Measurements from ENCODE around the gene CCL4L2.
"Not testable (repeated sequence)": the region's sequence is repeated elsewhere in the genome, so short reads cannot be mapped to it uniquely, and the experiment has no call there.

The CCL4L2 gene

DNA sequence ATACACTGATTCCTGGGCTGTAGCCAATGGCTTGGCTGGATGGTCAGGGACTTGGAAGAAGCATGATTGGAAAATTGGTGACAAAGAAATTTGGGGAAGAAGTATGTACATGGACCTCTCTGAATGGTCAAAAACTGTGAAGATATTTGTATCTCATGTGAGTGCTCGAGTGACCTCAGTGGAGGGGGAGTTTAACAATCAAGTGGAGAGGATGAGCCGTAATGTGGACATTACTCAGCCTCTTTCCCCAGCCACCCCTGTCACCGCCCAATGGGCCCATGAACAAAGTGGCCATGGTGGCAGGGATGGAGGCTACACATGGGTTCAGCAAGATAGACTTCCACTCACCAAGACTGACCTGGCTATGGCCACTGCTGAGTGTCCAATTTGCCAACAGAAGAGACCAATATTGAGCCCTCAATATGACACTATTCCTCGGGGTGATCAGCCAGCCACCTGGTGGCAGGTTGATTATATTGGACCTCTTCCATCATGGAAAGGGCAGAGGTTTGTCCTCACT, 10.8 kb downstream of the CCL4L2 start:
- not testable (repeated sequence) for DNase-seq (ENCODE audit: low read depth)

GRCh38 chr17:36222967-36223366, 12.1 kb downstream of the CCL4L2 start:
- not testable (repeated sequence) for DNase-seq (ENCODE audit: low read depth)

DNA sequence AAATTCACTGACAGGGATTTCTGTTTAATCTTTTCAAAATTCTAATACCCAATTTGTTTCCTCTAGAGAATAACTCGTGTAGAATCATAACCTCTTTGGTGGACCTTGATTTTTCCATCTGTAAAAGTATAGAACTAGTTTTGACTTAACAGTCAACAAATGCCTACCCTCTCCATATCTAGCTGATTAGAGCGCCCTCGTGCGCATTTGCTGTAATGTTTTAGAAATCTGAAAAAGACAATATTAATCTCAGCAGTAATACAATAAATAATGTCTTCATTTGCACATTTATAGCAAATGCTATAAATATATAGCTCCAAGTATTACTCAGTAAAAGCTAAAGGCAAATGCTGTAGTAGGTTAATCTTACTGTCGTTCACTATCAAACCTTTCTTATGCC, 18.8 kb downstream of the CCL4L2 start:
- not testable (repeated sequence) for DNase-seq (ENCODE audit: low read depth)

DNA sequence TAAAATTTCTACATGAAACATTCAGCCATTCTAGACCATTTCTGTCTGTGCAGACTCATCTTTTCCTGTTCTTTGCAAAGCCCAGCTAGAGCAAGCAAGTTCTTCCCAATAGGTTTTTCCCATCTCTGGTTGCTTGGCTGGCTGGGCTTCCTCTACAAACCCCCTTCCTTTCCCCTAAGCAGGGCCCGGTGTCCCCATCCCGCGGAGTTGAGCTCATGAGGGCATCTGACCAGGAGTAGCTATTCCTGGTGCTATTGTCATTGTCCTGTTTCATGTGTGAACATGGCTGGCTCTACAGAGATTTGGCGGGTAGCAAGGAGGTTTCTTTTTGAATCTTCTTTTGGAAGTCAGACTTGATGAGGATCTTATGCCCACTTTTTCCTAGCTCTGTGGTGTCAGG, 31.2 kb downstream of the CCL4L2 start:
- DNase-seq (ENCODE audit: low read depth): not testable (repeated sequence)
